SU-DHL-6 (cell line): ENCODE results near the gene SLC6A13.

ENCODE experiments used
- H2AFZ ChIP-seq: fragments of 200-600 bp; sonication (generic); 2 replicates; pipeline ENCODE4 v1.6.1; 2014; ENCODE audit warnings: low read depth, mild to moderate bottlenecking, moderate library complexity, mixed read lengths, antibody characterized with exemption, low read length; ENCODE audit not compliant: severe bottlenecking
- H3F3A ChIP-seq: fragments of 200-600 bp; shearing (Covaris generic); 2 replicates; pipeline ENCODE4 v1.6.0; 2016; ENCODE audit warnings: antibody characterized with exemption, mild to moderate bottlenecking; ENCODE audit not compliant: insufficient read depth
- H3K27ac ChIP-seq: fragments of 200-600 bp; sonication (generic); 2 replicates; pipeline ENCODE4 v1.5.1; 2016; ENCODE audit warnings: low read depth, mild to moderate bottlenecking, low read length, moderate library complexity, mixed read lengths
- H3K27me3 ChIP-seq: fragments of 200-600 bp; sonication (generic), shearing (Covaris generic); 2 replicates; pipeline ENCODE4 v1.6.0; 2014; ENCODE audit warnings: mild to moderate bottlenecking, low read length
- H3K36me3 ChIP-seq: fragments of 200-600 bp; sonication (generic); 2 replicates; pipeline ENCODE4 v1.6.1; 2014; ENCODE audit warnings: mild to moderate bottlenecking, low read length, mixed read lengths
- H3K4me2 ChIP-seq: fragments of 300-600, 200-600 bp; shearing (Covaris generic), sonication (generic); 2 replicates; pipeline ENCODE4 v1.6.0; 2014; ENCODE audit warnings: low read length, low read depth, mild to moderate bottlenecking; ENCODE audit not compliant: poor library complexity, severe bottlenecking
- H3K4me3 ChIP-seq: fragments of 200-600 bp; sonication (generic); 2 replicates; pipeline ENCODE4 v1.5.1; 2014; ENCODE audit warnings: antibody characterized with exemption, low read length, mild to moderate bottlenecking, mixed read lengths; ENCODE audit not compliant: insufficient read depth, poor library complexity, severe bottlenecking
- H3K79me2 ChIP-seq: fragments of 200-600 bp; sonication (generic); 2 replicates; pipeline ENCODE4 v1.6.1; 2014; ENCODE audit warnings: mild to moderate bottlenecking, low read length, moderate library complexity; ENCODE audit not compliant: insufficient read depth
- H3K9ac ChIP-seq: fragments of 200-600 bp; sonication (generic); 2 replicates; pipeline ENCODE4 v1.7.0; 2014; ENCODE audit warnings: mild to moderate bottlenecking, low read length
- H3K9me2 ChIP-seq: fragments of 200-600 bp; sonication (generic); replicated peaks from 2 replicates; pipeline ENCODE4 v1.6.1; 2014; ENCODE audit warnings: low read length; ENCODE audit not compliant: insufficient read depth
- H3K9me3 ChIP-seq: fragments of 200-600 bp; sonication (generic); 2 replicates; pipeline ENCODE4 v1.6.1; 2014; ENCODE audit warnings: low read length, mixed read lengths; ENCODE audit not compliant: insufficient read depth
- H4K20me1 ChIP-seq: fragments of 200-600 bp; sonication (generic); 2 replicates; pipeline ENCODE4 v1.6.1; 2014; ENCODE audit warnings: low read depth, mild to moderate bottlenecking, antibody characterized with exemption, low read length, moderate library complexity, mixed read lengths
- EZH2phosphoT487 ChIP-seq: fragments of 200-600 bp; sonication (generic), shearing (Covaris generic); conservative IDR thresholded peaks from 2 replicates; pipeline ENCODE4 v1.6.1; 2018; ENCODE audit warnings: mild to moderate bottlenecking, antibody characterized with exemption, low read length, moderate library complexity, mixed read lengths
- TF ChIP-seq, protein P1 (sequence below): fragments of 200-600 bp; sonication (generic); IDR thresholded peaks from one replicate; pipeline ENCODE4 v1.5.1; 2017; ENCODE audit warnings: antibody characterized with exemption, mild to moderate bottlenecking, low read length, moderate library complexity; ENCODE audit not compliant: insufficient read depth, poor library complexity, severe bottlenecking

The SLC6A13 gene

DNA sequence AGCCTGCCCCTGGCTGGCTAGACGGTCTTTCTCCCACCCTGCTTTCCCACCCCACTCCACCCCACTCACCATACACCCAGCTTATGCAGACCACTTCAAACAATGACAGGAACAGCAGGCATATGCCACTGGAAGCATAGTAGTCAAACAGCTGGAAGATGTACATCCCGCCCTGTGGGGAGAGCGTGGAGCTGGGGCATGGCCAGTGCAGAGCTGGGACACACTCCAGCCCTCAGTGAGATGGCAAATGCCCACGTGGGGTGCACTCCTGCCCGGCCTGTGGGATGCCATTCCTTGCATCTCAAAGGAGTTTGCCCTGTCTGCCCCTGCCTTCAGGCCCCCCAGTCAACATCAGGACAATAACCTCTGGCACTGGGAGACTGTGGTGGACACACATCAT is 67.5 kb downstream of the SLC6A13 start:
- Histone ChIP-seq H3K4me3 (no peak overlapping the region), H3K9me2 (no peaks in the 10 kb centered on the region), H3K36me3 (no peaks in the 10 kb centered on the region), H3K27ac (no peak overlapping the region), H3F3A (no peaks in the 10 kb centered on the region), H3K9me3 (no peaks in the 10 kb centered on the region), H3K4me2 (no peak overlapping the region), H2AFZ (no peak overlapping the region), H3K79me2 (no peaks in the 10 kb centered on the region), H4K20me1 (no peaks in the 10 kb centered on the region), H3K9ac (no peak overlapping the region), H3K27me3 (no peaks in the 10 kb centered on the region)
- no peak for TF ChIP-seq EZH2phosphoT487
- TF ChIP-seq, protein P1, sequence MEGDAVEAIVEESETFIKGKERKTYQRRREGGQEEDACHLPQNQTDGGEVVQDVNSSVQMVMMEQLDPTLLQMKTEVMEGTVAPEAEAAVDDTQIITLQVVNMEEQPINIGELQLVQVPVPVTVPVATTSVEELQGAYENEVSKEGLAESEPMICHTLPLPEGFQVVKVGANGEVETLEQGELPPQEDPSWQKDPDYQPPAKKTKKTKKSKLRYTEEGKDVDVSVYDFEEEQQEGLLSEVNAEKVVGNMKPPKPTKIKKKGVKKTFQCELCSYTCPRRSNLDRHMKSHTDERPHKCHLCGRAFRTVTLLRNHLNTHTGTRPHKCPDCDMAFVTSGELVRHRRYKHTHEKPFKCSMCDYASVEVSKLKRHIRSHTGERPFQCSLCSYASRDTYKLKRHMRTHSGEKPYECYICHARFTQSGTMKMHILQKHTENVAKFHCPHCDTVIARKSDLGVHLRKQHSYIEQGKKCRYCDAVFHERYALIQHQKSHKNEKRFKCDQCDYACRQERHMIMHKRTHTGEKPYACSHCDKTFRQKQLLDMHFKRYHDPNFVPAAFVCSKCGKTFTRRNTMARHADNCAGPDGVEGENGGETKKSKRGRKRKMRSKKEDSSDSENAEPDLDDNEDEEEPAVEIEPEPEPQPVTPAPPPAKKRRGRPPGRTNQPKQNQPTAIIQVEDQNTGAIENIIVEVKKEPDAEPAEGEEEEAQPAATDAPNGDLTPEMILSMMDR = no peak

DNA sequence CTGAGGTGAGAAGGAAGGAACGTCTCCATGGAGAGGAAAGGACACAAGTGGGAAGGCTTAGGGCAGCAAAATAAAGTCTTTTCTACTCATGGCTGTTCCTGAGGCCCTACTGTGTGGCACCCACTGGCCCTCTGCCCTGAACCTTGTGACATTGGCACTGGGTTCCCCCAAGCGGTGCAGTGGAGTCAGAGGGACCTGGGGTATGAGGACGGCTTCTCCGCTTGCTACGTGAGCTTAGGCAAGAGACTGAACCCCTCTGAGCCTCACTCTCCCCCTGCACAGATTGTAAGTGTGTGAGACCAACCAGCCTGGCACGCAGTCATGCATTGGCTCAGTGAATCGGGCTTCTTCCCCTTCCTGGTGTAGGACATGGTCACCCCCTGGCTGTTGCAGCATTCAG is 68.4 kb downstream of the SLC6A13 start:
- no peak for TF ChIP-seq EZH2phosphoT487
- TF ChIP-seq, protein P1 = no peak
- no peaks in the 10 kb centered on the region for H3K9me2 ChIP-seq
- no peak overlapping the region for H3K4me2 ChIP-seq
- no peaks in the 10 kb centered on the region for H3K27me3 ChIP-seq
- no peaks in the 10 kb centered on the region for H3K36me3 ChIP-seq
- no peaks in the 10 kb centered on the region for H3F3A ChIP-seq
- no peaks in the 10 kb centered on the region for H3K9me3 ChIP-seq
- H3K9ac ChIP-seq = no peak overlapping the region
- H3K79me2 ChIP-seq = no peaks in the 10 kb centered on the region
- H2AFZ ChIP-seq = no peak overlapping the region
- no peak overlapping the region for H3K27ac ChIP-seq
- no peak overlapping the region for H3K4me3 ChIP-seq
- no peaks in the 10 kb centered on the region for H4K20me1 ChIP-seq

DNA sequence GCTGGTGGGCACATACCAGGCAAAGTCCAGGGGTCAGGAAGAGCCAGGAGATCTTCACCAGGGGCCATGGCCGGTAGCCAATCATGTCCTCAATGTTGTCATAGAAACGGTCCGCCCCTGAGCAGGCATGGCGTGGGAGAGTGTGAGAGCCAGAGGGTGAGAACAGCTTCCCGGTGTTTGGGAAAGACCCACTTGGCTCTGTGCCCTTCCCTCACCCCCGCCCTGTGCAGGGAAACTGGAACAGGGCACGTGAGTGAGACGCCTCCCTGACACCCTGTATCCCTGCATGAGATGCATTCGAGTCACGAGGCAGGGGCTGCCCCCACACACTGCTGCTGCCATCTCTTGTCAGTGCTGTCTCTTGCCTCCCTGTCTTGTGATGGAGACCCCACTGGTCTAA is 69.4 kb downstream of the SLC6A13 start:
- H2AFZ ChIP-seq = no peak overlapping the region
- no peaks in the 10 kb centered on the region for H3K79me2 ChIP-seq
- H3K27ac ChIP-seq = no peak overlapping the region
- H3K36me3 ChIP-seq = no peaks in the 10 kb centered on the region
- H3K4me3 ChIP-seq = no peak overlapping the region
- no peaks in the 10 kb centered on the region for H3K9me2 ChIP-seq
- H3K4me2 ChIP-seq = no peak overlapping the region
- no peaks in the 10 kb centered on the region for H3F3A ChIP-seq
- no peaks in the 10 kb centered on the region for H3K9me3 ChIP-seq
- no peaks in the 10 kb centered on the region for H4K20me1 ChIP-seq
- H3K9ac ChIP-seq = no peak overlapping the region
- TF ChIP-seq, protein P1 = no peak
- no peak for TF ChIP-seq EZH2phosphoT487
- no peaks in the 10 kb centered on the region for H3K27me3 ChIP-seq

DNA sequence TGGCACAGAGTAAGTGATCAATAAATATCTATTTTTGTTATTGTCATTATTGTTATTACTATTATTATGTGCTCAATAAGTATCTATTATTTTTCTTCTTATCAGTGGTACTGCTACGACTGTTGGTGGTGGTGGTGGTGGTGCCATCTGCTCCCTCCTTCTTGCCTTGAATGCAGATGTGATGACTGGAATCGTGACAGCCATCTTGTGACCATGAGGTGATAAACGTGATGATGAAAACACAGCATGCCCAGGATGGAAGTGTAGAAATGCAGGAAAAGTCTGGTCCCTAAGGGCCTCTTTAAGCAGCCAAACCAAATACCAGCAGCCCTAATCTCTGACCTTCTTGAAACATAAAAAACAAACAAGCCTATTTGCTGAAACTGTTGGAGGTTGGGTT is 71.1 kb downstream of the SLC6A13 start:
- Histone ChIP-seq H3K27me3 (no peaks in the 10 kb centered on the region), H3K4me3 (no peak overlapping the region), H3K27ac (no peak overlapping the region), H3K9me3 (no peaks in the 10 kb centered on the region), H3K4me2 (no peak overlapping the region), H3K79me2 (no peaks in the 10 kb centered on the region), H4K20me1 (no peaks in the 10 kb centered on the region), H3F3A (no peaks in the 10 kb centered on the region), H2AFZ (no peak overlapping the region), H3K9me2 (no peaks in the 10 kb centered on the region), H3K36me3 (no peaks in the 10 kb centered on the region), H3K9ac (no peak overlapping the region)
- TF ChIP-seq, protein P1 = no peak
- TF ChIP-seq EZH2phosphoT487 = no peak
